ENCODE measurements around the gene RNU5D-1.

- TF ChIP-seq POLR2A (IDR thresholded peaks at IDR 0.05; ENCODE audit: low read depth, low read length) (no peak), POLR2AphosphoS5 (IDR thresholded peaks at IDR 0.05; ENCODE audit: low read depth, low read length) (no peak)
Observed at GRCh38 chr1:44713321-44713781, 17.6 kb downstream of the RNU5D-1 start.
